GM21447 (cell line): ENCODE measurements around the gene PIEZO2.

Experiments used
- ATAC-seq: cut with Tn5 transposase; IDR thresholded peaks from one replicate; pipeline ENCODE4 v1.9.1; 2021; ENCODE audit not compliant: unreplicated experiment

Gene PIEZO2

DNA sequence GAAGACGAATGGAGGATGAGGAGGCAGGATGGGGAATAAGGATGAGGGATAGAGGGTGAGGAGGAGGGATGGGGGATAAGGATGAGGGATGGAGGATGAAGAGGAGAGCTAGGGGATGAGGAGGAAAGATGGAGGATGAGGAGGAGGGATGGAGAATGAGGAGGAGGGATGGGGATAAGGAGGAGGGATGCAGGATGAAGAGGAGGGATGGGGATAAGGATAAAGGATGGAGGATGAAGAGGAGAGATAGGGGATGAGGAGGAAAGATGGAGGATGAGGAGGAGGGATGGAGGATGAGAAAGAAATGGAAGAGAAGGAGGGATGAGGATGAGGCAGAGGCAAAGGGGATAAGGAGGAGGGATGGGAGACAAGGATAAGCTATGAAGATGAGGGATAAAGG, 393.5 kb downstream of the PIEZO2 start:
- no peak for ATAC-seq

- no peak for ATAC-seq
These were observed 395.2 kb downstream of the PIEZO2 start for GRCh38 chr18:10754128-10754527.

GRCh38 chr18:10752382-10752781, 397.0 kb downstream of the PIEZO2 start:
- no peak for ATAC-seq

DNA sequence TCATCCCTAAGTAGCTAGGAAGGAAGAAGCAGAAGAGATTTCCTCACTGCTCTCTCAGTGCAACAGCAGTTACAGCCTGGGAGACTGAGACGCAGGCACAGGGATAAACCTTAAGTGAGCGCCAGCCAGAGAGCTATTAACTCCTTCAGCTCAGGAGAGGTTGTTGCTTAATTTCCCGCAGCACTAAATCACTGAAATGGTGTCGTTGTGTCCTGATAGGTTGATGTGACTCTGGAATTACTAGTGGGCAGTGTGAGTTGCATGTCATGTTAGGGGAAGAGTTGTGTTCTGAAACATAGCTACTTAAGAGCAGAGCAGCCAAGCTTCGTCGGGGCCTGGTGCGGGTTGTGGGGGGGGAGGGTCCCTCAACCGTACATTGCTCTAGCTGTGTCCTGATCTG, 397.7 kb downstream of the PIEZO2 start:
- no peak for ATAC-seq

GRCh38 chr18:10750191-10751035, 399.0 kb downstream of the PIEZO2 start:
- no peak for ATAC-seq

GRCh38 chr18:10748641-10749040, 400.7 kb downstream of the PIEZO2 start:
- no peak for ATAC-seq

DNA sequence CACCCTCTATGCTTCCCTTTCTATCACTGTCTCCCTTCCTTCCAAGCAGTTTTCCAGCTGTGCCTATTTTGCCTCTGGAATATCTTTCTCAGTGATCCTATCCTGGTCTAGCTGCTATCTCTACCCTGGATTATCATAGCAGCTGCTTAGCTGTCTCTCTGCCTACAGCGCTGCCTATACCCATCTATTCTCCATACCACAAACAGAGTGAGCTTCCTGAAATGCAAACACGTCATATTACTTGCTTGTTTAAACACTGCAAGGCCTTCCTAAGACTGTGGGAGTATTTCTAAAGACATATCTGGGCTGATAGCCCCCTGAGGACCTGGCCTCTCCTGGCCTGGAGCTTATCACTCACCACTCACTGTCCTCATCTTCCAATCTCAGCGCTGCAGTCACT, 403.4 kb downstream of the PIEZO2 start:
- no peak for ATAC-seq

DNA sequence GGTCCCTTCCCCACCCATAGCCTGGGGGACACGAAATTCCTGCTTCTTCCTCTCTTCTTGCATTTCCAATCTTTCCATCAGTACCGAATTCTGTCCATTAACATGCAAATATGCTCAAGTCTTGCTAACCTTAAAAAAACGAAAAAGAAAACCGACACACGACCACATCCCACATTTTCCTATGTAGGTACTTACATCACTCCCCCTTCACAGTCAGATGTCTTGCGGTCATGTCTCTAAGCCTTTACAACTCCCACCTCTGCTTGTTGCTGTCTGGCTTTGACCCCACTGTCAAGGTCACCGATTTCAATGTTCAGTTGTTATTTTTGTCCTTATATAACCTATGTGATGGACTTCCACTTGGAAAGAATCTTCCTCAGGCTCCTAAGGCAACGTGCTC, 404.1 kb downstream of the PIEZO2 start:
- ATAC-seq: no peak

DNA sequence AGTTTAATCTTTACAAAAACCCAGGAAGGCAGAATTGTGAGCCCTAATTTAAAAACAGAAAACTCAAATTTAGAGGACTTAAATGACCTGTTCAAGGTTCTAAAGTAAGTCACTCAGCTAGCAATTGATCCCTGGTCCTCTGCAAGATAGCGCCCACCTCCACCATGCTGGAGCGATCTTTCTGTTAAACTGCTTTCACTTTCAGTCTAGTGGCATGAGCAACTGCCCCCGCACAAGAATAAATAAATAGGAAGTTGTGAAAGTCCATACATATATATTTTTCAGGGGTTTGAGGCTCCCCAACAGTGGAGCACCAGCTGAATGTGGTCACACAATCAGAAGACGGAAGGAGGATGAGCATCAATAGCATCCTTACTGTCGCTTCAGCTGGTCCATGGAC, 405.6 kb downstream of the PIEZO2 start:
- ATAC-seq: no peak

GRCh38 chr18:10739152-10739551, 410.2 kb downstream of the PIEZO2 start:
- no peak for ATAC-seq

GRCh38 chr18:10736984-10737383, 412.4 kb downstream of the PIEZO2 start:
- ATAC-seq: no peak

GRCh38 chr18:10732990-10733389, 416.4 kb downstream of the PIEZO2 start:
- no peak for ATAC-seq

- no peak for ATAC-seq
These were observed 421.9 kb downstream of the PIEZO2 start for GRCh38 chr18:10727477-10727876.

DNA sequence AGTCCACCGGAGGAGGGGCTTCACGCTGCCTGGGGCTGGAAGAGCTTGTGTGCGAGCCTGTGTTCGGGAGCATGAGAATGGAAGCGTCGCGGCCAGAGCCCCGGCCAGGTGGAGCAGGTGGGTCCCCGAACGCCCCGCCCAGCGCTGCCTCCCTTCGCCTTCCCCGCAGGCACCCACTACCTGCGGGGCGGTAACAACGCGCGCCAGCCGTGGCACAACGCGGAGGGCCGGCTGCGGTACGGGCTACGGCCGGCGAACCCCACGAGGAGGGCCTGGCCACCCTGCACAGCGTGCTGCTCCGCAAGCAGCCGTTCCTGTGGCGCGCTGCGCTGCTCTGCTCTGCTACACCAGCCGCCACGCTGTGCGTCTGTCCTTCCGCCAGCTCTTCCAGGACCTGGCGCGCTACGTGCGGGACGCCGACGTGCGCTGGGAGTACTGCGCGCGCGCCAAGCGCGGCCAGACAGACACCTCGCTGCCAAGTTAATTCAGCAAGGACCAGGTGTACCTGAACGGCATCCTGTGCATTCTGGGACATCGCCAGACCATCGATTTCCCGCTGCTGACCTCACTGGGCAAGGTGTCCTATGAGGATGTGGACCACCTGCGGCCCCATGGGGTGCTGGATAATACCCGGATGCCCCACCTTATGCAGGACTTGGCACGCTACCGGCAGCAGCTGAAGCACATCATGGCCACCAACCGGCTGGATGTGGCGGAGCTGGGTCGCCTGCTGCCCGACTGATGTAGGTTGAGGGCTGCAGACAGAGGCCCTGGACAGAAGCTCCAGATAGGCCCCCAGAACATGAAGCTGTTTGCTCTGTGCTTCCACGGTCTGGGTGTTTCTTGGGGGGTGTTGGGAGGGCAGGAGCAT, 422.9 kb downstream of the PIEZO2 start:
- ATAC-seq: no peak

DNA sequence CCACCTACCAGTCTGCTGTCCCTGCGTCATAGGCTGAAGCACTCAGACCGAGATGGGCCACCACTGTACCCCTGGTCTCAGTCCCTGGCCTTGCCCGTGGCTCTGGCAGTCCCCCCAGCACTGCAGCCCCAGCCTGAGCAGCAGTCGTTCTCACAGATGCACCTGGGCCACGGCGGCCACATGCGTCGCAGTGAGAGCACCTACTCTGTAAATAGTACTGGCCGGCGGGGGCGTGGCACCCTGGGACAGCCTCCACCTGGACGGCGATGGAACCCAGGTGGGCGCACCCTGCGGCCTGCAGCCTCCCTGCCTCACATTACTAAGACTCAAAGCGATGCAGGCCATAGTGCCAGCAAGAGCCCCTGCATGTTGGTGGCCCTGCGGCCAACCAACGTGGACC, 424.7 kb downstream of the PIEZO2 start:
- no peak for ATAC-seq

DNA sequence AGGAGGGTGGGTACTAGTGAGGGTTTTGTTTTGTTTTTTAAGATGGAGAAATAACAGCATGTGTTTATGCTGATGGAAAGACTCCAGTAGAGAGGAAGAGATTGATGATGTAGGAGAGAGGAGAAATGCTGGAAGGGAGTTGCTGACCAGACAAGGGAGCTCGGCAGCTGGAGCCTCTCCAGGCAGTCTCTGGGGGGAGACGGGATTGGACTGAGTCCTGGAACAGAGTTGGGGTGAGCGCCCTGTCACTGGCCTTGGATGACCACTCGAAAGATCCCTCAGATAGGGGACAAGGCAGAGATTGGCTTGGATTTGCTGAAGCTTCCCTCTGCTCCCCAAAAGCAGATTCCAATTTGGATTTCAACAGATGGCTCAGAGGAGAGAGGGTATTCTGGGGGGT, 425.9 kb downstream of the PIEZO2 start:
- no peak for ATAC-seq

- no peak for ATAC-seq
These were observed 430.6 kb downstream of the PIEZO2 start for GRCh38 chr18:10718809-10719208.

DNA sequence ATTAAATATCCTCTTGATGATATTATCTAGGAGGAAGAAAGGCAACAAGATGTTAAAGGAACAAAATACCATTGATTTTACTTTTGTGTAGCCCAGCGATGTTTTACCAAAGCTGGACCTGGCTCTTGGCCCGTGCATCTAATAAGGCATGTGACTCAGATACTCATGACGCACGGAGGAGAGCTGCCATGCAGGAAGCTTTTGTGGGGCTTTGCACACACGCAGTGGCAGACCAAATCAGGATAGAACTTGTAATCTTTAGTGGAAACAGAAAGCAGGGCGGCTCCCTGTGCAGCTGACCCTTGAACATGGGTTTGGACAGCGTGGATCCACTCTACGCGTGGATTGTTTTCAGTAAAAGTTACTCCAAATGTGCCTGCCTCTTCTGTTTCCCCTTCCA, 433.6 kb downstream of the PIEZO2 start:
- no peak for ATAC-seq

DNA sequence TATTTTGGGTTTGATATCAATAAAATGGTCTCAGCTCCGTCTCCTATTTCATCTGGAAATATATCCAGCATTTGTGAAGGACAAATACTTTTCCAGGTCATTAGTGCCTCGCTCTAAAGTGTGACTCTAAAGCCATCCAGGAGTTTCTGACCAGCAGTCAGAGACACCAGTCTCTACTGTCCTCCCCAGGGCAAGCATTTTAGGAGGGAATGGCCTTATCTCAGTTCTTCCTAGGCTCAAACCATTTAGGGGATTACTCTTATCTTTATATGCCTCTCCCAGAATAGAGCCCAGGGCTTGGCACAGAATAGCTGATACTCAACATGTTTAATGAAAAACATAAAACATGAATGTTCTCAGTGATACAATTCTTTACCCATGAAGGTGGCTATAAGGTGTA, 436.0 kb downstream of the PIEZO2 start:
- no peak for ATAC-seq

- ATAC-seq: no peak
These were observed 442.1 kb downstream of the PIEZO2 start for GRCh38 chr18:10707294-10707693.

DNA sequence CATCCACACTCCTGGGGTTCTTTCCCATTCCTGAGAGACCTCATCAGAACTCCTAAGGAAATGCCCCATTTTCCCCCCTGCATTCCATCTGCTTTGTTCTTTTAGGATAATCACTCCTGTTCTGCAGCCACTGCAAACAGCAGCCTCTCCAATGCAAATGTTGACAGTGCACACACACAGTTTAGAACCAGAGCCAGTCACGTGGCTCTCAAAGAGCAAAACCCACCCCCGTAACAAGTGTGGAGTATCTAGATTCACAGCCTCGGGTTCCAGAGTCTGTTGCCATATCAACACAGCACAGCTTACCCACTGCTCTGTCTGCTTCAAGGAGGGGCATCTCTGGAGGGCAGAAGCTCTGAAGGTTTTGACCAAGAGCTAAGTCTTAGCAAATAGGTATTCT, 443.6 kb downstream of the PIEZO2 start:
- ATAC-seq: no peak

DNA sequence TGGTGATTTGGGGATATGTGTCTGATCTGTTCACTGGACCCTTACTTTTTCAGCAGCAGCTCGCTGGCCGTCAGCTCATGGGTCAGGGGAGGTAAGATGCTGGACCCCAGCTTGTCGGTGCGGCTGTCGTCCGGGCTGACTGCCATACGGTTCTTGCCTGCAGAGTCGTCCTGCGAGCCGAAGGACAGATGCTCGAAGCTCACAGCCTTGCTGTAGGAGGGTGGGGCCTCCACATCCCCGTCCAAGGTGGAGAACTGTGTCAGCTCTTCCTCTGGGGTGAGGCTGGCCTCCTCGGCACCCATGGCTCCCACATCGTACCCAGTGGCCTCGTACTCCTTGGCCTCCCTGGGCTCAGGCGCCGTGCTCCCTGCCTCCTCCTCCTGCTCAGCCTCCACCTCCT, 444.1 kb downstream of the PIEZO2 start:
- ATAC-seq: no peak
